MV-4-11 (cell line): ENCODE results near the gene PPP5C.
"Not testable (repeated sequence)": the region's sequence is repeated elsewhere in the genome, so short reads cannot be mapped to it uniquely, and the experiment has no call there.

Experiments
- DNase-seq: peaks from one replicate; lab custom pipeline; 2025; lab: John Stamatoyannopoulos, UW

The PPP5C gene

DNA sequence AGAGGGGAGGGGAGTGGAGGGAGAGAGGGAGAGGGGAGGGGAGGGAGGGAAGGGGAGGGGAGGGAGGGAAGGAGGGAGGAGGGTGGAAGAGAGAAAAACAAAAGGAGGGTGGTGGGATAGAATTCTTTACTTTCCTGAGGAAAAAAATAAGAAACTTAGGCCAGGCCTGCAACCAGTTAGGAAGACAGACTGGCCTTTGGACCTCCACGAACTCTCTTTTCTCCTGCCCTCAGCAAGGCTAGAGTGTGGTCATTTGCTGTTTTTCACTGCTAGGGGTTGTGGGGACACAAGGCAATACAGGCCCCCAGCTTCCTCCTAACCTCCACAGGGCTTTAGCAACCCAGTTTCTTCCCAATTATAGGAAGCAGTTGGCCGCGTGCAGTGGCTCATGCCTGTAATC, 62.3 kb downstream of the PPP5C start:
- DNase-seq: no peak

DNA sequence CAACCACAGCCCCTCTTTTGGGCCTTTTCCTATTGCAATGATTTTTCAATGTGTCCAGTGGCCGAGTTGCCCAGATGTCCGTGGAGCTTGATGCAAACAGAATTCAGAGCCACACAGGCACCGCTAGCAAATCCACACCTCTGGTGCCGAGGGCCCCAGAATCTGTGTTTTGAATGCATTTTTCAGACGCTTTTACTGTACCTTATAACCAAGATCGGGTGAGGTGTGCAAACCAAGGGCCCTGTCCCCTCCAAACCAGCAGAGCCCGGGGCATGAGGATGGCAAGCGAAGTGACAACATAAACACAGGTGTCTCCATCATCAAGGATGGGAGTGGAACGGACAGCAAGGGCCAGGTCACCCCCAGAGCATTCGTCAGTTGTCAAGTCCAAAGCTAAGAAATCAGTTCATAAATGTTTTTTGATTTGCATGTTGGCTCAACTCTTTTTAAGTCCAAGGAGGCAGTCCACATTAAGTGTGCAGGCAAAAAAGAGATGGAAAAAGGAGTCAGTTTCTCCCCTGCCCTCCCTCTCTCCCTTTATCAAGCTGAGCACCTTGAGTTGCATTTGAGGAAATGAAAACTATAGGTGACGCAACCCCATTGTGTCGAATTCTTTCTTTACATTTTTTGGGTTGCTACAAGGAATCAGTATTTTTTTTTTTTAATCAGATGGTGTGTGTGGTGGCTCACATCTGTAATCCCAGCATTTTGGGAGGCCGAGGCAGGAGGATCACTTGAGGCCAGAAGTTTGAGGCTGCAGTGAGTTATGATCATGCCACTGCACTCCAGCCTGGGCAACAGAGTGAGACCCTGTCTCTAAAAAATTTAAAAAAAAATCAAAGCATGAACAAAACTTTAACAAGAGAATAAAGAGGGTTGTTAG, 63.6 kb downstream of the PPP5C start:
- DNase-seq: peak; percentile 21

DNA sequence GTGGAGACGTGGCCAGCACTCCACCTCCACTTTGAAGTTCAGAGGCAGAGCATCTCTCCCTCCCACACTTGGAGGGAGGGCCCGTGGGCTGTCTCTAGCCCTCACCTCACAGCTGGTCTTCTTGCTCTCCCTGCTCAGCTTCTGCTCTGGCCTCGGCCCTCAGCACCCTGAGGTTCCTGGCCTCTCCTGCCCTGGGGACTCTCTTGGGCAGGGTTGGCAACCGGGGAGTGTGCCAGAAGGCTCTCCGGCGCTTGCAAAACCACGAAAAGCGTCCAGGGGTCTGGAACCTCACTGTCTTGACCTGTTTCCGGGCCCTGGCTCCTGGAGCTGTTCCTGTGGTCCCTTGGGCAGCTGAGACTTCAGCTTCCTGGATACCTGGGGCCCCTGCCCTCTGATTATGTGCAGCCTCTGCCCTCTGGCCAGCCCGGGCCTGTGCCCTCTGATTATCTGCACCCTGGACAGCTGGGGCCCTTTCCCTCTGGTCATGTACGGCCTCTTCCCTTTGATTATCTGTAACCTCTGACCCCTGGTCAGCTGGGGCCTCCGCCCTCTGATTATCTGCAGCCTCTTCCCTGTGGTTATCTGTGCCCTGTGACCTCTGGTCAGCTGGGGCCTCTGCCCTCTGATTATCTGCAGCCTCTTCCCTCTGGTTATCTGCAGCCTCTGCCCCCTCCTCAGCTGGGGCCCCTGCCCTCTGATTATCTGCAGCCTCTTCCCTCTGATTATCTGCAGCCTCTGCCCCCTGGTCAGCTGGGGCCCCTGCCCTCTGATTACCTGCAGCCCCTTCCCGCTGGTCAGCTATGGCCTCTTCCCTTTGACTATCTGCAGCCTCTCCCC, 64.4 kb downstream of the PPP5C start:
- DNase-seq: no peak

DNA sequence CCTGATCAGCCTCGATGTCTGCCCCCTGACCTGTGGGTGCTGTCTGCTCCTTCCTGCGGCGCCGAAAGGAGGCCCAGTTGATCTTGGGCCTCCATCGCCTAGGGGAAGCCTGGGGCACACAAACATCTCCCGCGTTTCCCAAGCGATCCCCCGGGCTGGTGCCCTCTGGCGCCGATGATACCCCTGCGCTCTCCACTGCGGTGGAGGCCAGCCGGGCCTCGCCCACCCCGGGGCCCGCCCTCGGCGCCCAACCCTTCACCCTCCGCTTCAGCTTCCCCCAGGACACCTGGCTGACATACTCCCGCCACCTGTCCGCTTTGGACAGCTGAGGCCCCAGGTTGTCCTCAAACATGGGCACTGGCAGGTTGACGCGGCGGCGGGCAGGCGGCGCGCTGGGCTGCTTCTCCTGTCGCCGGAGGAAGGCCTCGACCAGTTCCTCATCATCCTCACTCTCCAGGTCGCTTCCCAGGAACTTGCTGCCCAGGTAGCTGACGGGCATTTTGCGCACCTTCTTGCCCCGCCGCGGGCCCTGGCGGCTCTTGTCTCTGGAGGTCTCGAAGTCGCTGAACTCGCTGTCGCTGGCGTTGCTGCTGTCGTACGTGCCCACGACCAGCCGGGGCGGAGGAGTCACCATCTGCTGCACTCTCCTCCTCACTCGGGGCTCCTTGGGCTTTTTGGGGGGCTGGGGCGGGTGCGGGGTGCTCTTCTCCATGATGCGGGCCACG, 65.2 kb downstream of the PPP5C start:
- no peak for DNase-seq

DNA sequence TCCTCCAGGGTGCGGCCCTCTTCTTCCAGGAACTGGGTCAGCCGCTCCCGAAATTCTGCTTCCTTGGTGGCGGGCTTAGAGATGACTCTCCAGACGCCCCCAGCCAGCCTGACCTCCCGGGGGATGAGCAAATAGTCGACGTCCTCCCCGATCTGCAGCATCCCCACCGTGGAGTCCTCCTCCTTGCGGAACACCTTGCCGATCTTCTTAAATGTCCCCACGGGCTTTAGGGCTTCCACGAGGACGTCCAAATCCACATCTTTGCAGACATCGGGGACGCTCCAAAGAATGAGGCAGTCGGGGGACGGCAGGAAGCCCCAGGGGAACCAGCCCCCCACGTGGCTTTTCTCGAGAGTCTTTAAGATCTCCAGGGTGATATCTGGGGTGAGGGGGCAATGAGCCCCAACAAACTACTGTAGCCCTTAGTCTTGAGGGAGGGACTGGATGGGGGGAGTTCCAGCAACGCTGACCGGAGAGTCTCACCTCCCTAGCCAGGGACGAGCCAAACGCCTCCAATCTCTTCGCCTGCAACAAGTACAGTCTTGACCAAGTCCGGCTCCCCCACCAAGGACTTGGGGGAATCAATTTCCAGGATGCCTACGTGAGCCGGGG, 65.9 kb downstream of the PPP5C start:
- DNase-seq: no peak

DNA sequence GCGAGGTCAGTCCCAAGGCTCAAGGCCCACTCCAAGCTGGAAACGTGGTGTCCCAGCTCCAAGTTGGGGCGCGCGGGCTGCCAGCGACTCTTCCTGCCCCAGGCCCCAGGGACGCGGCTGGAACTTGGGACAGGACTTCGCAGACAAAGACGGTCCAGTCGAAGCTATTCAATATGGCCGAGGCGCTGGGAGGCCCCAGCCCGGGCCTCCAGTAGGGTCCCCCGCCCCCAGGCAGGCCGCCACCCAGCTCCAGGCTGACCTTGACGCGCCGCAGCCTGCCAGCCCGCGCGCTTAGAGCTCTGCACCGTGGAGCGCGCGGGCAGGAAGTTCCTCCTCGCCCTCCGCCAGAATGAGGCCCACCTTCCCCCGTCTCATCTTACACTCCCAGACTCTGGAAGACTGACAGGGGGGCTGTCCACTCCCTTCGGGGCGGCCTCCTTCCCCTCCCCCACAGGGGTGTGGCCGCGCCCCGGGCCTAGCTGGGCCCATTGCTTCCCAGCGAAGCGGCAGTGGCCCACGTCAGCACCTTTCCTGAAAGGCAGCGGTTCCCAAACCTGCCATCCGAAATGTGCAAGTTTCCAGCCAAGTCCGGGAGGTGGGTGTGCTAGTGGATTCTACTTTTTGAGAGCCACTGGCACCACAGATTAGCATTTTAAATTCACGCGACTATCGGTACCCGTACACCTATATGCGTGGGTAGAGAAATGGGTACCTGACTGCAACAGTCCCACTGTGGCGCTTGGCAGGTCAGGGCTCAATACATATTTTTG, 66.6 kb downstream of the PPP5C start, which contains the start of gene CCDC8:
CCDC8 (minus strand) TSS at position 303 of the 770 bp plus-strand sequence. CDS start 754 bp downstream, outside the sequence.
- no peak for DNase-seq

DNA sequence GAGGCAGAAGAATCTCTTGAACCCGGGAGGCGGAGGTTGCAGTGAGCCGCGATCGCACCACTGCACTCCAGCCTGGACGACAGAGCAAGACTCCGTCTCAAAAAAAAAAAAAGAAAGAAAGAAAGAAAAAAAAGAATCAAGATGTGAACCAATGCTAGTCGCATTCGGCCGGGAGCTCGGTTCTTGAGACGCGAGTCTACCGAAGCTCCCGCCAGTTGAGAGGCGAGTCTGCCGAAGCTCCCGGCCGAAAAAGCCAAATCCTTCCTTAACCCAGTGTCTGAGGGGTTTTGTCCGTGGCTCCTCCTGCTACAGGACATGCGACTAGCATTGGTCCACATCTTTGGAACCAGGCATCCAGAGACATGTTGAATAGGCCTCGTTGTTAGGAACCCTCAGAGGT, 68.0 kb downstream of the PPP5C start:
- DNase-seq: not testable (repeated sequence)

DNA sequence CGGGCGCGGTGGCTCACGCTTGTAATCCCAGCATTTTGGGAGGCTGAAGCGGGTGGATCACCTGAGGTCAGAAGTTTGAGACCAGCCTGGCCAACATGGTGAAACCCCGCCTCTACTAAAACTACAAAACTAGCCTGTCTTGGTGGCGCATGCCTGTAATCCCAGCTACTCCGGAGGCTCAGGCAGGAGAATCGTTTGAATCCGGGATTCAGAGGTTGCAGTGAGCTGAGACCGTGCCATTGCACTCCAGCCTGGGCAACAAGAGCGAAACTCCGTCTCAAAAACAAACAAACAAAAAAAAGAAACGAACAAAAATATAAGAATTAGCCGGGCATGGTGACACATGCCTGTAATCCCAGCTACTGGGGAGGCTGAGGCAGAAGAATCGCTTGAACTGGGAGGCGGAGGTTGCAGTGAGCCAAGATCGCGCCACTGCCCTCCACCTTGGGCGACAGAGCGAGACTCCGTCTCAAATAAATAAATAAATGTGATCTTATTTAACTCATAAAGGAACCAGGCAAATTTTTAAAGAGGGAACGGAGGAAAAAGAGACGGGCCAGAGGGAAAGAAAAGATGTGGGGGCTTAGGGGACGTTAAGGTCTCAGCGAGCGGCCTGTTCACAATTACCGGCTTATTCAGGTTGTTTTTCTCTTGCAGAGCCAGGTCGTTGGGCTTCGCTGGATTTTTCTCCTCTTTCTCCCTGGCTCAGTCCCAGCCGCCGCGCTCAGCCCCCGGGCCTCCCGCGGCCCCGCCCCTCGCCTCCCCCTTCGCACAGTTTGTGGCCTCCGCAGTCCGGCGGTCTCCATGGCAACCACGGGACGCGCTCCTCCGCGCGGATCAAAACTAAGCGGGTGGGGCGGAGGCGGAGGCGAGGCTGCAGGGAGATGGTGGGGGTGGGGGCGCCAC, 69.2 kb downstream of the PPP5C start:
- peak; percentile 32 for DNase-seq

DNA sequence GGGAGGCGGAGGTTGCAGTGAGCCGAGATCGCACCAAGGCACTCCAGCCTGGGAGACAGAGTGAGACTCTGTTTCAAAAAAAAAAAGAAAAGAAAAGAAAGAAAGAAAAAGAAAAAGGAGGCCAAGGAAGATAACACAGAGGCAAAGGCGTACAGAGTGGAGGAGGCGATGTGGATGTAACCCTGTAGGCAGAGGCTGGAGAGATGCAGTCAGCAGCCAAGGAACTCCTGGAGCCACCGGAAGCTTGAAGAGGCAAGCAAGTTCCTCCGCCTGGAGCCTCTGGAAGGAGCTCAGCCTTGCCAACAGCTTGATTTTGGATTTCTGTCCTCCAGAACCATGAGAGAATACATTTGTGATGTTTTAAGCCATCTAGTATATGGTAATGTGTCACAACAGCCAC, 73.2 kb downstream of the PPP5C start:
- DNase-seq: no peak

DNA sequence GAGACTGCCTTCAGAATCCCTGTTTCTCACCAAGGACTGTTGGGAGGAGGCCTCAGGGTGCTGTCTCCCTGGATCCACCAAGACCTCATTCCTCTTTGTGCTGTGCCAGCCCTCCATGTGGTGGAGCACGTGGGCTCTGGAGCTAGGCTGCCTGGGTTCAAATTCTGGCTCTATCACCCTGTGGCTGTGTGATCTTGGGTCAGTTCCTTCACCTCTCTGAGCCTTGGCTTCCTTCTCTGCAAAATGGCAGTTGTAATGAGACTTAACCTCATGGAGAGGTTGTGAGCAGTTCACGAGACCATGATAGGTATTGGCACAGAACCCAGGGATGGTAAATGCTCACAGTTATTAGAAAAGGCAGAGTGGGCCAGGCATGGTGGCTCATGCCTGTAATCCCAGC, 75.5 kb downstream of the PPP5C start:
- no peak for DNase-seq

DNA sequence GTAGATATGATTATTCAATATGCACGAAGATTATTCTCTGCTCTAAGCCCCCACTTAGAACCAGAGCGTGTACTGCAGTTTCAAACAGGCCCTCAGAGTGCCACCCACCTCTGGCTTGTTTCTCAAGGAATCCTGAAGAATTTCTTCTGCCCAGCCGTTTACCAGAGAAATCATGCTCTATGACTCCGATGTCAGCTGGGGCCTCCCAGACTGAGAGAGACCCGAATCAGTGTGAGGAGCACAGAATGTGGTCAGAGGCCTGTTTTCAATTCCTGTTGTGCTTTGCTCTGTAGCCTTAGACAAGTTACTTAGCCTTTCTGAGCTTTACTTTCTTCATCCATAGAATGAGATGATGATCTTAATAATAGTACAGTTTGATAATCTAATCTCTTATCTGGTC, 76.3 kb downstream of the PPP5C start:
- DNase-seq: no peak

DNA sequence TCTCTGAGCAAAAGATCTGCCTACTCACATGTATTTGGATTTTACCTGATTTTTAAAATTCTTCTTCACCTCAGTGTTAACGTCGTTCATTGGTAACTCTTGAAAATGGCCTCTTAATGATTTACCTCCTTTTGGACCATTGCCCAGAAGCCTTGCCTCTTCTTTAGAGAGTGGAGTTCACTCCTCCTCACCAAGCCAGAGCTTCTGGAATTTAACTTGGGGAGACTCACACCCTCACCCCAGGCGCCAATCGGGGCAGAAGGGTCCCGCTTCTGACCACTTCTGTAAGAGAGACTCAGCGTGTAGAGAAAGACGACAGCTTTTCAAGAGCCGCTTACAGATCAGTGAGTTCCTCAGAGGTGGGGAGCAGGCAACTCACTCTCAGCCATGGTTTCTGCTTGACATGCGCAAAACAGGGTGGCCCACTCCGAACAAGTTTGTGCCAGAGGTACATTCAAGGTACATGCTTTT, 79.2 kb downstream of the PPP5C start:
- DNase-seq: no peak

DNA sequence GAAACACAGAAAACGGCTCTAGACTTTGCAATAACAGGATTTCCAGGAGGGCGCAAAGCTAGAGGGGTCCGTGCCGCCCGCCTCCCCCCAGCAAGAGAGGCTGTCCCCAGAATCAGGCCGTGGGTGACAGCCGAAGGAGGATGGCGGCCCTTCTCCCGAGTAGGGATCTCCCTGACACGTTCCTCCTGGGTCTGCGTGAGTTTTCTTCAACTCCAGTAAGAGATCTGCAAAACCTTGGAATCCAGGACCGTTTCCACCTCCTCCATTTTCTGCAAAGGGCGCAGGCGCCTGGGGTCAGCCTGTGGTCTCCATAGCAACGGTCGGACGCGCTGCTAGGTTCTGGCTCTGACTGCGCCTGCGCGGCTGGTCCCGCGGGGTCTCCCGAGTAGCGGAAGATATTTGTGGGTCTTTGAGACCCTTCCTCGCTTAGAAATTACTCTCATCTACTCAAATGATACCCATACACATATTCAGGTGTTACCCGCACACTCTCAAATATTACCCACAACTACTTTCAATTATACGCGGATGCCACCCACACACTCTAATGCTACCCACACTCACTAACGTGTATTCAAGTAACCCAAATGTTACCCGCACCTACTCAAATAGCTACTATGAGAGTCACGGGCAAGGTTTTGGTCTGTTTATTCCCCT, 79.7 kb downstream of the PPP5C start:
- no peak for DNase-seq

DNA sequence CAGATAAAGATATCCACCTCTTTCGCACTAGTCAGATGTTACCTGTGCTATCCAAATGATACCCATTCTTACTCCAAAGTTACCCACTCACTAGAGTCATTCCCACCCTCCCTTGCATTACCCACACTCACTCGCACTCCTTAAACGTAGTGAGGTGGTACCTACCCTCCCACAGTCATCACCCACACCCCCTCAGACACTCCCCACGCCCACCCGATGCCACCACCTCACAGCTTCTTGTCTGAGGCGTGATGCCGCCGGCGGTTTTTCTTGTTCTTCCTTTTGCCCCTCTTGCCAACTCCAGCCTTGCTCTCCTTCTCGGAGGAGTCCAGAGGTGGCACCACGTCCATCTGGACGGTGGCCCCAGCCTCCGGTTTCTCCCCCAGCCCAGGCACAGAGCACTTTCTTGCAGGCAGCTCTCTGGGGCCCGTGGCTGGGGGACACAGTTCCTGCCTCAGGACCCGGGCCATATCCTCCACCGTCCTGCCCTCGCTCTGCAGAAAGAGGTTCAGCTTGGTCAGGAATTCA, 80.7 kb downstream of the PPP5C start:
- DNase-seq: no peak

DNA sequence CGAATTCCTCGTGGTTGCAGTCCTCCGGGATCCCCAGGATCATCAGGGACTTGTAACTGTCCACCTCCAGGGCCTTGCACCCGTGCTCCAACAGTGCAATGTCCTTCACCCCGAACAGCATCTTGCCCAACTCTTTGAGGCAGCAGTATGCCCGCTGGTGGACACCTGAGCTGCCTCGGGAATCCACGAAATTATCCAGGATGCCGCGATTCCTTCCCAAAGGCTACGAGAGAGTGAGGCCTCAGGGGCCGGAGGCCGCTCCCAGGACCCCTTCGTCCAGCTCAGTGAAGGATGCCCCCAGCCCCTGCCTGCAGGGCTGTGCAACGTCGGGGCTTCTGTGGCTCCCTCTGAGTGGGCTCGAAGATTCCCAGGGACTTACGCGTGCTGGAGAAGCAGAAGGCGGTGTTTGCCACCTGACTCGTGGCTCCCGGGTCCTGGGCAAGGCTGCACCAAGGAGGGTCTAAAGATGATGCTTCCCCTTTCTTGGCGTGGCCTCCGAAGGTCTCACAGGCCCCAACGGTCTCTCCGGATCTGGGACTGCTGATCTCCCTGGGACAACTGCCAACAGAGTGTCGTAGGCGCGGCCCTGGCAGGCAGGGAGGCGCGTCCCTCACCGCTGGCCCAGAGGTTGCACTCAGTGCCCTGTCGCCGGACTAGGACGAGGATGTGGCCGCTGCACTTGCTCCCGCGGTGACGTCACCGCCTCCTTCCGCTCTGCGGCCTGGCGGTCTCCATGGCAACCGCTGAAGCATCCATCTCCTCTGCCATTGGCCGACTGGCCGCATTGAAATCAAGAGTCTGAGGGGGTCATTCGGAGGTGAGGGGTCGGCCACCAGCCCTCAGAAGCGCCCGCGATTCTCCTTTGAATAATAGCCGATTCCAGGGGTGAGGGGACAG, 81.6 kb downstream of the PPP5C start, which contains the start of gene PNMA8C:
PNMA8C (minus strand) TSS at position 698 of the 897 bp plus-strand sequence; CDS start at position 121, 577 bp downstream.
- DNase-seq: peak; percentile 84

DNA sequence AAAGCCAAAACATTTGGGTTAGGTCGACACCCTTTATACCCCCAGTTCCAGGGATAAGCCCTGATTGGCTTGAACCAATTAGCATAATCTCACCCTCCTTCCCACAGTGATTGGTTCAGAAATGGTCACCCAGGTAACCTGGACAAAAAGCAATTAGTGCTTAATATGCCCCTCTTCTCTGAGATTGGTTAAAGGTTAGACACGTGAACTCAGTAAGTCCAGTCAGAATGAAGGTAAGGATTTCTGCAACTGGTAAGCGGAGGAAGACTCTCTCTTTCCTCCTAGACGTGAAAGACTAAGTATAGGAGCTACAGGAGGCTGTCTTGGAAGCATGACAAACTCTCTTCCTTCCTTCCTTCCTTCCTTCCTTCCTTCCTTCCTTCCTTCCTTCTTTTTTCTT, 83.1 kb downstream of the PPP5C start:
- no peak for DNase-seq

DNA sequence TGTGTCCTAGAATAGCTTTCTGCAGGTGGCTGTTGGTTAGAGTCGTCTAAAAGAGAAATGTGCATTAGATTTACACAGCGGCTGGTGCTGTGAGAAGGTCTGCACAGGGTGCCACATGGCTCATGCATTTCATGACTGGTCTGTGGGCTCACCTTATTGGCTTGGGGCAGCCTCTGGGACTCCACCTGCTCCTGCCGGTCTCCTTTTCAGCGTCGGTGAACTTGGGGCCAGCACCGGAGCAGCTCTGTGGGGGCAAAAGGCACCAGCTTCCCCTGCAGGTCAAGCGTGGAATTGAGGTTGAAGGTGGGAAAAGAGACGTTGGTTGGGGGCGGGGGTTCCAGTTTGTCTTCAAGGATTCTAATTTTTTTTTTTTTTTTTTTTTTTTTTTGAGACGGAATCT, 84.9 kb downstream of the PPP5C start:
- no peak for DNase-seq

DNA sequence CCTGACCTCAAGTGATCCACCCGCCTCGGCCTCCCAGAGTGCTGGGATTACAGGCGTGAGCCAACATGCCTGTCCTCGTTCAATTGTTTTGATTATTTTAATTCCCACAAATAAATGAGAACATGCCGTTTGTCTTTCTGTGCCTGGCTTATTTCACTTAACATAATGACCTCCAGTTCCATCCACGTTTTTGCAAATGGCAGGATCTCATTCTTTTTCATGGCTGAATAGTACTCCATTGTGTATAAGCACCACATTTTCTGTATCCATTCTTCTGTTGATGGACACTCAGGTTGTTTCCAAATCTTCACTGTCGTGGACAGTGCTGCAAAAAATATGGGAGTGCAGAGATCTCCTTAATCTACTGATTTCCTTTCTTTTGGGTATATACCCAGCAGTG, 86.6 kb downstream of the PPP5C start:
- not testable (repeated sequence) for DNase-seq
